Activated T-cell treated with anti-CD3 and anti-CD28 coated beads, Interleukin-2, amount 50 U/mL, for 72 hours (primary cell): ENCODE data around the gene POLQ. TPM values are rescaled to one million over a fixed set of nuclear protein-coding genes. Genes with fewer than 3 reads are reported as not detected.
"Not testable (repeated sequence)": the region's sequence is repeated elsewhere in the genome, so short reads cannot be mapped to it uniquely, and the experiment has no call there.

Experiments used
- ATAC-seq, 2 donors: fragments of 150-1000 bp; cut with Tn5 transposase; replicated peaks in 1 of 2; 2 replicates each; pipeline ENCODE4 v1.10.0; 2021; ENCODE audit warnings: moderate library complexity in 2 of 2, mild to moderate bottlenecking in 1 of 2
- DNase-seq, 2 donors: peaks; one replicate each; pipeline ENCODE4 v3.0.0; 2021 to 2022; ENCODE audit warnings: mixed read lengths in 1 of 2
- H3K27ac Mint-ChIP-seq: one replicate; pipeline ENCODE4 v1.8.0; 2022; ENCODE audit warnings: mild to moderate bottlenecking, moderate library complexity, mixed read lengths
- H3K27me3 Mint-ChIP-seq: one replicate; pipeline ENCODE4 v1.8.0; 2022; ENCODE audit warnings: low read depth, mixed read lengths
- H3K36me3 Mint-ChIP-seq, 2 donors: one replicate each; pipeline ENCODE4 v1.8.0; 2022; ENCODE audit warnings: mixed read lengths in 2 of 2, mild to moderate bottlenecking in 1 of 2; ENCODE audit not compliant: insufficient read depth in 2 of 2
- H3K4me1 Mint-ChIP-seq: one replicate; pipeline ENCODE4 v1.8.0; 2022; ENCODE audit warnings: low read depth, mixed read lengths
- H3K4me3 Mint-ChIP-seq, 2 donors: one replicate each; pipeline ENCODE4 v1.8.0; 2022; ENCODE audit warnings: mild to moderate bottlenecking in 2 of 2, mixed read lengths in 2 of 2, moderate library complexity in 2 of 2
- H3K9me3 Mint-ChIP-seq, 2 donors: one replicate each; pipeline ENCODE4 v1.8.0; 2022; ENCODE audit warnings: mixed read lengths in 2 of 2
- total RNA-seq, 2 donors: library from RNA; stranded (reverse); gene quantifications; one replicate each; pipeline ENCODE4 v1.2.3, GENCODE V29; 2022

POLQ gene
- 10 to 100 TPM; 17.9 to 20.4 TPM for total RNA-seq

DNA sequence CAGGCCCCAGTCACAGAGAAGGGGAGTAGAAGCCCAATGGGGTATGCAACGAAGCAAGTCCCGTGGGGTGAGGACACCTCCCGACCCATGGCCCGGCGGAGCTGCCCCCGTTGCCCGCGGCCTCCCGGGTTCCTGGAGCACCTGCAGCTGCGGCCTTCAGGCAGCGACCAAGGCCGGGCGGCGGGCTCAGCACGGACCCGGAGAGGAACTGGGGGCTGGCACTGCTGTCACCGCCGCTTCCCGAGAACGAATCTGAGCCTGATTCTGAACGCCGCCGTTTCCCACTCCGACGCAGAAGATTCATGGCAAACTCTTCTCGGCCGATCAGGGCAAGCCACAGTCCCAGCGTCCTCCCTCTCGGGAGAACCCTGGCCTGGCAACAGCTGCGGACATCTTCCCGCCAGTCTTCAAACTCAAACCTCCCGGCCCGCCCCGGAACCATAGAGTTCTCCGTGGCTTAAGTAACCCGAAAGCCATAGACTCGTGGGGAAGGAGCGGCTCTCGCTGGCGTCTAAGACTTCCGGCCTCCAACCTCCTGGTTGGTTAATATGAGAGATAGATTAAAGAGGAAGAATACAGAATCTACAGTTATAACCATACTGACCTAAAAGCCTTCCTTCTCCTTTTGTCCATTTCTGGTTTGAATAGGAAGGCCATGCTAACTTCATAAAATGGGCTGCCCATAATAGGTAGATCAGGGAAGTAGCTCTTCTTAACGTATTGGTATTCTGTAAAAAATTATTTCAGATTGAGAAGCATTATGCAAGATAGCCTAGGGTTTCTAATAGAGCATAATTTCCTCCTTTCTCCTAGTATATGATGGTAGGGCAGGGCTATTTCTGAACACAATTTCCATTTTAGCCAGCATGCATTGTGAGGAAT lies at the start of gene POLQ:
Gene POLQ (minus strand): TSS at position 415 of the 882 bp plus-strand sequence. CDS start 111 bp downstream, at position 304.
- Mint-ChIP-seq H3K36me3 (peaks cover 4 to 15% of the 10 kb centered on the region in 2 donors), H3K27ac (peak within 1 kb of the TSS; percentile 98), H3K9me3 (no peaks in the 10 kb centered on the region), H3K4me1 (peaks cover 23% of the 10 kb centered on the region), H3K4me3 (peak within 1 kb of the TSS; percentile 88 to 99), H3K27me3 (no peaks in the 10 kb centered on the region)
- DNase-seq (peak; percentile 87 to 90), ATAC-seq (peak; percentile 98 to 99)

DNA sequence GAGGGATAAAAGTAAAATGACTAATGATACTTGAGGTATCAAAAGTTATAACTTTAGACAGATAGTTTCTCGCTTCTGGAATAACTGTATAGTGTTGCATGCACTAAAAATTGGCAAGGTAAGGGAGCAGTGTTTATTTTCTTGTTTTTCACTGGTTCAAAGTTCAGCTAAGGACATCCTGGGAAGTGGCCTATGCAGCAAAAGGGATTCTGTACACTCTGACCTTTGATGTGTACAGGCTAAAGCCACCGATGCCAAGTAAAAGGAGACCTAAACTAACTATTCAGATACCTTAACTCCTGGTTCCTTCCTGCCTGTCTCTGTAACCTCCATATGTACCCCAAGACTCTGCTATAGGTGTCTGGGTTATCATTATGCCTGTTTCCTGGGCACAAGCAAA lies 49.1 kb upstream of the POLQ start:
- Mint-ChIP-seq H3K4me3 (no peak overlapping the region), H3K36me3 (no peaks in the 10 kb centered on the region), H3K4me1 (no peaks in the 10 kb centered on the region), H3K9me3 (no peaks in the 10 kb centered on the region), H3K27me3 (peaks cover 9% of the 10 kb centered on the region), H3K27ac (no peak overlapping the region)
- ATAC-seq (no peak), DNase-seq (no peak)

DNA sequence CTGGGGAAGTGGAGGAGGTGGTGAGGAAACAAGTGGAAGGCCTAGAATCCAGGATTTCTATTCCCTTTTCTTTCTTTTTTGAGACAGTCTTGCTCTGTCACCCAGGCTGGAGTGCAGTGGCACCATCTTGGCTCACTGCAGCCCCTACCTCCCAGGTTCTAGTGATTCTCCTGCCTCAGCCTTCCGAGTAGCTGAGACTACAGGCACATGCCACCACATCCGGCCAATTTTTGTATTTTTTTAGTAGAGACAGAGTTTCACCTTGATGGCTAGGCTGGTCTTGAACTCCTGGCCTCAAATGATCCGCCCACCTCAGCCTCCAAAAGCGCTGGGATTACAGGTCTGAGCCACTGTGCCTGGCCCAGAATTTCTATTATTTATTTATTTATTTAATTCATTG lies 48.0 kb upstream of the POLQ start:
- H3K27ac Mint-ChIP-seq, ATAC-seq, H3K9me3 Mint-ChIP-seq, H3K27me3 Mint-ChIP-seq, H3K4me3 Mint-ChIP-seq, H3K4me1 Mint-ChIP-seq, H3K36me3 Mint-ChIP-seq, DNase-seq: not testable (repeated sequence)

DNA sequence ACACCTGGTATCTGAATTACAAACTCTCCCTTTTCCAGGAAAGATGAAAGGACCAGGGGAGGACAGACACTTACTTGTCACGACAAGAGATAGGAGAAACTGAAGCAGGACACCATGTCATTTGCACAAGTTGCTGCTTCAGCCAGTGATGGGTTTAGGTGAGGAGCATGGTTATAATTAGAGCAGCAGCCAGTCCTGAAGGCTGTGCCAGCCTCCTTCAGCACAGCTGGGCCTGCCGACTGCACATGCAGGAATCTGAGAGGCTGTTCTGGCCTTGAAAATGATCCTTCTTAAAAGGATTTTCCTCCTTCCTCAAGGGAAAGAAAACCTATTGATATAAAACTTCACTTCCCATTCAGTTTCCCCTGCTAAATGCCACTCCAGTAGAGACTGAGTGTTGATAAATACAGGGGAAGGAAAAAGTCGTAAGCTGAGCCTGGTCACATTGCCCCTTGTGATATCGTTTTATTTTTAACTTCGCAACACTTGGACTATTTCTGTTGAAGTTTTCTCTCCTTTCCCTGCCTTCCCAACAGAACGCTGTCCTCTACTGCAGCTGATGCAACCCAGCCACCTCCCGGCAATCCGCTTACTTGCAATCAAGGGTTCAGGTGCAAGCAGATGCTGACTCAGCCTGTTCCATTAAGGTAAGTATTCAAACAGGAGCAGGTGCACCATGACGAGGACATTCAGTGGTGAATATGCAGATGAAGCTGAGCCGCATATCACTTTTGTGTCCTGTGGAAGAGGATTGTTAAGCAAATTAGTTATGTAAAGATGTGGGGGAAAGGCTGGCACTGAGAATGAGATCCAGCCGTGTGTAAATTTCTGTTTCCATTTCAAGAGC lies 47.3 kb upstream of the POLQ start, which contains the start of gene FBXO40:
Gene FBXO40 (plus strand): TSS at position 524 of the 847 bp plus-strand sequence. CDS start 27,197 bp downstream, outside the sequence.
- Mint-ChIP-seq H3K27me3 (peaks cover 9% of the 10 kb centered on the region), H3K36me3 (no peaks in the 10 kb centered on the region)
- no peak for ATAC-seq

DNA sequence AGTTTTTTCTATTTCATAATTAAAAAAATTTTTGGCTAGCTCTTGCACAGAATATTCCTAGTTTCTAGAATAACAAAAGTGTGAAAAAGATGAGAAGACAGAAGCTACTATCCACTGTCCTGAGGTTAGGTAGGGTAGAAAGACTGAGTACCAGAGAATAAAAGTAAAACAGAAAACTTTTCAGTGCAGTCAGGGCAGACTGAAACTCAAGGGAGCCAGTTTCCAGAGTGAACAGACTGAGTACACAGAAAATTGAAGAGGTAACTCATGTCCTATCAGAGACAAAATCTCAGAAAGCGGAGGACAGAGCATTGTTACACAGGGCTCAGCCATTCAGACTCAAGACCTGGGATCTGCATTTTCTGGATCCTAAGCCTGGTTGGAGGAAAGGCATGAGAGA lies 38.6 kb upstream of the POLQ start:
- Mint-ChIP-seq H3K4me1 (no peaks in the 10 kb centered on the region), H3K4me3 (no peak overlapping the region), H3K9me3 (no peaks in the 10 kb centered on the region), H3K27me3 (peaks cover 32% of the 10 kb centered on the region), H3K27ac (no peak overlapping the region), H3K36me3 (no peaks in the 10 kb centered on the region)
- ATAC-seq (no peak), DNase-seq (no peak)

More for the DNA sequence above, 47.3 kb upstream of the POLQ start, which contains the start of gene FBXO40:
- Mint-ChIP-seq H3K27ac (no peak within 1 kb of the TSS), H3K4me1 (no peaks in the 10 kb centered on the region), H3K9me3 (no peaks in the 10 kb centered on the region), H3K4me3 (no peak within 1 kb of the TSS)
- no peak for DNase-seq

DNA sequence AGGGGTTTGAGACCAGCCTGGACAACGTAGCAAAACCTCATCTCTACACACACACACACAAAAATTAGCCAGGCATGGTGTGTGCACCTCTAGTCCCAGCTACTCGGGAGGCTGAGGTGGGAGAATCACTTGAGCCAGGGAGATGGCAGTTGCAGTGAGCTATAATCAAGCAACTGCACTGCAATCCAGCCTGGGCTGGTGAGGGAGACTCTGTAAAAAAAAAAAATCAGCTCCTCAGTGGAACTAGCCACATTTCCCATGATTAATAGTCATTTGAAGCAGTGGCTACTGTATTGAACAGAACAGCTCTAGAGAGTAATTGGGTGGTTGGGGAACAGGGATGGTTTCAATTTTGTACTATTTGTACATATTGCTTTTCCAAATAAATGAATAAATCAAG lies 35.9 kb upstream of the POLQ start:
- Mint-ChIP-seq H3K4me3 (no peak overlapping the region), H3K36me3 (no peaks in the 10 kb centered on the region), H3K4me1 (no peaks in the 10 kb centered on the region), H3K9me3 (no peaks in the 10 kb centered on the region), H3K27ac (no peak overlapping the region), H3K27me3 (peaks cover 31% of the 10 kb centered on the region)
- no peak for DNase-seq
- ATAC-seq = no peak

DNA sequence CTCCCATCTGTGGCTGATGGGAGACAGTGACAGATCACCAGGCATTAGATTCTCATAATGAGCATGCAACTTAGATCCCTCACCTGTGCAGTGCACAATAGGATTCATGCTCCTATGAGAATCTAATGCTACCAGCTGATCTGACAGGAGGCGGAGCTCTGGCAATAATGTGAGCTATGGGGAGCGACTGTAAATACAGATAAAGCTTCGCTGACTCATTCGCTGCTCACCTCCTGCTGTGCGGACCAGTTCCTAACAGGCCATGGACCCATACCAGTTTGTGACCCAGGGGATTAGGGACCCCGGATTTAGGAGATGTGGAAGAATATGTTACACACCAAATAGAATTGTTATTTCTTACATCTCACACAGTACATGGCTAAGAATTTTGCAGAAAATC lies 28.7 kb upstream of the POLQ start:
- Mint-ChIP-seq H3K4me3 (no peak overlapping the region), H3K36me3 (no peaks in the 10 kb centered on the region), H3K27ac (no peak overlapping the region), H3K9me3 (no peaks in the 10 kb centered on the region), H3K27me3 (no peaks in the 10 kb centered on the region), H3K4me1 (no peaks in the 10 kb centered on the region)
- DNase-seq (no peak), ATAC-seq (no peak)

DNA sequence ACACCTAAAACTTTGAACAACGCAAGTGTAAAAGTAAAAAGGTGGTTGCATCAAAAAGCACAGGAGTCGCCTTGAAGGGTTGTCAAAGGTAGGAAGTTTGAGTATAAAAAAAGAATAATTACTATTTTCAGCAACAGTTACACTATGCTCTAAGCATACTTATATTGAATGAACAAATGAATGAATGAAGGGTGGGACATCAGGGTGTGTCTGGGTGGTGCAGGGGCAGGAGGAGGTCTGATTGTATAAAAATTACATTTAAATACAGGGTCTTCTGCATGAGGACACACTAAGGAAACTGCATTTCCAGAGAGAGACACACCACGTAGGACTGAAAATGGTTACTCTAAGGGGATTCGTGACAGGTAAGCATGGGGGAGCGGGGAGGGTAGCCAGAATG lies 21.9 kb upstream of the POLQ start, which contains the start of gene ARGFX:
Gene ARGFX (plus strand): TSS at position 301 of the 400 bp plus-strand sequence. CDS start 2,765 bp downstream, outside the sequence.
- Mint-ChIP-seq H3K9me3 (no peaks in the 10 kb centered on the region), H3K36me3 (no peaks in the 10 kb centered on the region), H3K27ac (no peak within 1 kb of the TSS), H3K4me3 (no peak within 1 kb of the TSS), H3K4me1 (no peaks in the 10 kb centered on the region), H3K27me3 (peaks cover 7% of the 10 kb centered on the region)
- no peak for ATAC-seq
- DNase-seq = no peak

DNA sequence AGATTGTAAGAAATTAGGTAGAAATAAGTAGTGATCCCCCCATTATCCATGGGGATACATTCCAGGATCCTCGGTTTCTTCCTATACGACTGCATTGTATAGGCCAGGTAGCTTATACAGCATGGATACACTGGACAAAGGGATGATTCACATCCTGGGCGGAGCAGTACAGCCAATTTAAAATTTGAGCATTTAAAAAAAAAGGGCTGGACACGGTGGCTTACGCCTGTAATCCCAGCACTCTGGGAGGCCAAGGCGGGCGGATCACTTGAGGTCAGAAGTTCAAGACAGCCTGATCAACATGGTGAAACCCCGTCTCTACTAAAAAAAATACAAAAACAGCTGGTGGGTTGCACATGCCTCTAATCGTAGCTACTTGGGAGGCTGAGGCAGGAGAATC lies 21.0 kb upstream of the POLQ start:
- ATAC-seq = no peak
- no peaks in the 10 kb centered on the region for H3K4me1 Mint-ChIP-seq

DNA sequence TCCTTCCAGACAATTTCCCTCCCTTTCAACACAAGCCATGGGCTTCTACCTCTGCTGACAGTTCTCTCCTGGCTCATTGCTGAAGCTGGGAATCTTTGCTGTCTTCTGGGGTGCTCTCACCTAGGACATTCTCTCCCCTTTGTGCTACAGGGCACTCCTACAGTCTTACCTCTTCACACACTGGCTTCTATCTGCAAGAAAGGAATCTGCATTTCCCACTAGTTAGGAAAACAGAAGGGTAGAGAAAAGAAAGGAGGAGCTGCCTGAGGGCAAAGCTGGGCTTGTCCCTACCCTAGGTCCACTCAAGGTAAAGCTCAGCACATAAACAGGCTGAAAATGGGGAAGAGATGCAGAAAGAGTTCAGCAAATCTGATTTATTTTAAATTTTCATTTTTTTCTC lies 16.4 kb upstream of the POLQ start:
- DNase-seq = no peak
- H3K36me3 Mint-ChIP-seq = no peaks in the 10 kb centered on the region
- no peak overlapping the region for H3K27ac Mint-ChIP-seq
- peaks cover 15% of the 10 kb centered on the region for H3K27me3 Mint-ChIP-seq
- no peaks in the 10 kb centered on the region for H3K4me1 Mint-ChIP-seq
- H3K9me3 Mint-ChIP-seq = no peaks in the 10 kb centered on the region
- no peak overlapping the region for H3K4me3 Mint-ChIP-seq
- ATAC-seq = no peak

More for the DNA sequence above, 21.0 kb upstream of the POLQ start:
- no peak for DNase-seq
- H3K27ac Mint-ChIP-seq = no peak overlapping the region
- peaks cover 7% of the 10 kb centered on the region for H3K27me3 Mint-ChIP-seq
- H3K4me3 Mint-ChIP-seq = no peak overlapping the region
- no peaks in the 10 kb centered on the region for H3K9me3 Mint-ChIP-seq
- no peaks in the 10 kb centered on the region for H3K36me3 Mint-ChIP-seq

DNA sequence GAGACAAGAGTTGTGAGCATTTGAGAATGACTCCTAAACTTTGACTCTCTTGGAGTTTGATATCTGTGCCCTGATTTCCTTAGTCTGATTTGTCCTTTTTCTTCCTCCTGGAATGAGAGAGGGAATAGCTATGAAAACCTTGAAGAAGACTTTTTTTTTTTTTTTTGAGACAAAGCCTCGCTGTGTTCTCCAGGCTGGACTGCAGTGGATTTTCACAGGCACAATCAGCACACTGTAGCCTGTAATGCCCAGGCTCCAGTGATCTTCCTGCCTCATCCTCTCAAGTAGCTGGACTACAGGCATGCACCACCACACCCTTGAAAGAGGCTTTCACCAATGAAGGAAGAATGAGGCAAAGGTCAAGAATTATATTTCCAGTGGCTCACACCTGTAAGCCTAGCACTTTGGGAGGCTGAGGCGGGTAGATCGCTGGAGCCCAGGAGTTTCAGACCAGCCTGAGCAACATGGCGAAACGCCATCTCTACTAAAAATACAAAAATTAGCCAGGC lies 11.7 kb upstream of the POLQ start:
- no peak overlapping the region for H3K4me3 Mint-ChIP-seq
- H3K36me3 Mint-ChIP-seq = peaks cover 0 to 1% of the 10 kb centered on the region in 2 donors
- peaks cover 15% of the 10 kb centered on the region for H3K27me3 Mint-ChIP-seq
- H3K9me3 Mint-ChIP-seq = no peaks in the 10 kb centered on the region
- DNase-seq = no peak
- H3K4me1 Mint-ChIP-seq = no peaks in the 10 kb centered on the region
- ATAC-seq = no peak
- H3K27ac Mint-ChIP-seq = no peak overlapping the region

DNA sequence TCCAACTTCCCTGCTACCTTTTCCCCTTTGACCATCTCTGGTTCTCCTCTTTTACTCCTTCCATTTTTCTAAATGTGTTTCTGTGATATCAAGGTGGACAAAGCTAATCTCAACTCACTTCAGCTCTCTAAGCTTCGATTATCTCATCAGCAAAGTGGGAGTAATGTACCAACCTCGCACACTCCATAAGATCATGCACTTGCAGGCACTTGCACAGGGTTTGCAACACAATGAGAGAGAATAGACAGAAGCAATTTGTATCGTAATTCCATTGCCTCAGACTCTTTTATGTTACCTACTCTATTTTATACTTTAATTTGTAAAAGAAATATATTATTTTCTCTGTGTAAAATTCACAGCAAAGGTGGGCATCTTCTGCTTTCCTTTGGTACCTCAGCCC lies 7.0 kb upstream of the POLQ start:
- Mint-ChIP-seq H3K27me3 (peaks cover 7% of the 10 kb centered on the region), H3K36me3 (peaks cover 0 to 1% of the 10 kb centered on the region in 2 donors), H3K9me3 (no peaks in the 10 kb centered on the region), H3K27ac (no peak overlapping the region), H3K4me1 (no peaks in the 10 kb centered on the region), H3K4me3 (no peak overlapping the region)
- ATAC-seq (no peak), DNase-seq (no peak)

DNA sequence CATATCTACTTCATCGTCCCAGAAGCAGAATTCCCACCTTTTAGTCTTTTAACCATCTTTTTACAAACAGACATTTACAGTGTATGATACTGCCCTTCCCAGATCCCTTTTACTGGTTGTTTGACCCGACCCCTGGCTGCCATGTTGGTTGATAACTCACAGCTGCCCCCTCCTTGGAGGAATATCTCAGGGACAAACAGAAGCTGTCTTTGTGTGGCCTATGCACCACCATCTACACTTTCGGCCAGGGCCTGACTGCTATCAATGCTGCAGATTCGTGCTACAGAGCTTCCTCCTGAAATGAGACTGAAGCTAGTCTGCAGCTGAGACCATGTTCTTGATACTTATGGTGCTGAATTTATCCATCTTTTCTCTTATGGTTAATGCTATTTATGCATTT lies 6.6 kb upstream of the POLQ start:
- DNase-seq (no peak), ATAC-seq (no peak)
- Mint-ChIP-seq H3K9me3 (no peaks in the 10 kb centered on the region), H3K36me3 (peaks cover 0 to 1% of the 10 kb centered on the region in 2 donors), H3K27ac (no peak overlapping the region), H3K27me3 (peaks cover 7% of the 10 kb centered on the region), H3K4me1 (no peaks in the 10 kb centered on the region), H3K4me3 (no peak overlapping the region)
